Stimulated activated memory B cell treated with anti-CD40 and anti-IgM and Interleukin-4, amounts not matched to agents 10 μg/mL and 1 μg/mL and 100 μg/mL, for 72 hours (primary cell): ENCODE data around the gene NUCKS1.

Source experiments
- ATAC-seq: fragments of 150-1000 bp; cut with Tn5 transposase; 2 replicates; pipeline ENCODE4 v1.10.0; 2021
- H3K27ac Mint-ChIP-seq: one replicate; pipeline ENCODE4 v1.8.0; 2022; ENCODE audit warnings: mild to moderate bottlenecking, mixed read lengths
- H3K27me3 Mint-ChIP-seq: one replicate; pipeline ENCODE4 v1.8.0; 2022; ENCODE audit warnings: mixed read lengths
- H3K36me3 Mint-ChIP-seq: one replicate; pipeline ENCODE4 v1.8.0; 2022; ENCODE audit warnings: mixed read lengths
- H3K4me1 Mint-ChIP-seq: one replicate; pipeline ENCODE4 v1.8.0; 2022; ENCODE audit warnings: mixed read lengths
- H3K4me3 Mint-ChIP-seq: one replicate; pipeline ENCODE4 v1.8.0; 2022; ENCODE audit warnings: mild to moderate bottlenecking, moderate library complexity, mixed read lengths
- H3K9me3 Mint-ChIP-seq: one replicate; pipeline ENCODE4 v1.8.0; 2022; ENCODE audit warnings: mixed read lengths

NUCKS1 gene

DNA sequence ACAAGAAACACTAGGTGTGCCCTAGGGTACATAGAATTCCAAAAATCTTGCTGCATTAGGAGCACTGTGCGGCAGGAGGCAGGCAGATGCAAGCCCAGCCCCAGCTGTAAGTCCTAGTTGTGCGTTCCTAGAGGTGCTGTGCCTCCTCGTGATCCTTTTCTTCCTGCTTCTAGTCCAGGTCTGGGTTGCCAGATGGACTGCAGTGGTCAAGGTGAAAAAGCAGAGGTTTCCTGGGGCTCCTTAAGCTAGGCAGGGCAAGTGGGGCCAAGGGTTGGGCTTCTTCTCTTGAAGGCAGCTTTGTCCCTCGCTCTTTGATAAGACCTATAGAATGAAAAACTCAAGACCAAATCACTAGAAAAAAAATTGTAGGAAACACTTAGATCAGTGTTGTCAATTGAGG is 48.1 kb downstream of the NUCKS1 start:
- peaks cover 23% of the 10 kb centered on the region for H3K4me1 Mint-ChIP-seq
- H3K27me3 Mint-ChIP-seq: peaks cover 5% of the 10 kb centered on the region
- no peak for ATAC-seq
- H3K36me3 Mint-ChIP-seq: peaks cover 29% of the 10 kb centered on the region
- H3K9me3 Mint-ChIP-seq: no peaks in the 10 kb centered on the region
- no peak overlapping the region for H3K27ac Mint-ChIP-seq
- H3K4me3 Mint-ChIP-seq: no peak overlapping the region

DNA sequence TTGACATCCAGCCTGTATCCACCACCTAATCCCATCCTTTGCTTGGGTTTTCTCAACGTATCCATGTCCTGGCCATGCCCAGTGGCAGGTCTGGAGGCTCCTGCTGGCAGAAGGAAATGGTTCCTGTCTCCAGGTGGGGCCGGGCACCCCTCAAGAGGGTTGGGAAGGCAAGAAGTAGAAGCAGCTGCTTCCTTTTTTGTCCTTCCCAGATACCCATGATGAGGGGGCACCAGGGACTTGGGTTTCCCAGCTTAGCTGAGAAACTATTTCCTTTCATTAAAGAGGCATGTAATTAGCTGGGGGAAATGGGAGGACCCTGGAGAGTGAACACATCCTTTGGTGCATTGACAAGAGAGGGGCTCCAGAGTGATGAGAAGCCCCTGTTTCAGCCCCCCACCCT is 48.6 kb downstream of the NUCKS1 start:
- Mint-ChIP-seq H3K4me3 (no peak overlapping the region), H3K9me3 (no peaks in the 10 kb centered on the region), H3K27me3 (peaks cover 10% of the 10 kb centered on the region), H3K27ac (no peak overlapping the region), H3K4me1 (peaks cover 23% of the 10 kb centered on the region), H3K36me3 (peaks cover 30% of the 10 kb centered on the region)
- no peak for ATAC-seq

DNA sequence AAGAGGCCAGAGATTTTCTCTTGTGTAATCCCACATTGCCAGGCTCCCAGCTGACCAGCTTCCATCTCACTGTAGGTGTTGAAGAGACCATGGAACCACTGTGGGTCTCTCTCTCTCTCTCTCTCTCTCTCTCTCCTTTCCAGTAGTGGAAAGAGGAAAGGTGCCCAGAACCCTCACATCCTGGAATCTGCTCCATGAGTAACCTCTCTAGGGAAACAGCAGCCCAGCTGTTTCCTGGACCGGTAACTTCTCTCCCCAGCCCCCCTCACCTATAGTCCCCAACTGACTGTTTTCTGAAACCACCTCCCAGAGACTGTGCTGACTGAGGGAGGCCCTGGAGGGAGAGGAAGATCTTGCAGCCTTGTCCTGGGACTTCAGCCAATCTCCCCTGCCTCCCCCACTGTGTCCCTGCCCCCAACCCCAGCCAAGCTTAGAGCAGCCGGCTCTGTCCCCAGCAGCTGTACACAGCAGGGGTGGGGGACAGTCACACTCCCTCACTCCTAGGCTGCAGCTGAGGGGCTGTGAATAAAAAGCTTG is 49.0 kb downstream of the NUCKS1 start:
- no peak overlapping the region for H3K27ac Mint-ChIP-seq
- H3K27me3 Mint-ChIP-seq: peaks cover 11% of the 10 kb centered on the region
- H3K9me3 Mint-ChIP-seq: no peaks in the 10 kb centered on the region
- ATAC-seq: no peak
- peaks cover 23% of the 10 kb centered on the region for H3K4me1 Mint-ChIP-seq
- peaks cover 30% of the 10 kb centered on the region for H3K36me3 Mint-ChIP-seq
- no peak overlapping the region for H3K4me3 Mint-ChIP-seq

DNA sequence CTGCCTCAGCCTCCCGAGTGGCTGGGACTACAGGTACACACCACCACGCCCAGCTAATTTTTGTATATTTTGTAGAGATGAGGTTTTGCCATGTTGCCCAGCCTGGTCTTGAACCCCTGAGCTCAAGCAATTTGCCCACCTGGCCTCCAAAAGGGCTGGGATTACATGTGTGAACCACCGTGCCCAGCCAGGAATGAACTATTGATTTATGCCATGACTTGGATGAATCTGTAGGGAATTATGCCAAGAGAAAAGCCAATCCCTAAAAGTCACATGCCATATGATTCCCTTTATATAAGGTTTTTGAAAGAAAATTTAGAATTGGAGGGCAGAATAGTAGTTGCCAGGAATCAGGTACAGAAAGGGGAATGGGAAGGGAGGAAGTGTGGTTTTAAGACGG is 50.6 kb downstream of the NUCKS1 start:
- H3K36me3 Mint-ChIP-seq: peaks cover 22% of the 10 kb centered on the region
- ATAC-seq: no peak
- peaks cover 14% of the 10 kb centered on the region for H3K4me1 Mint-ChIP-seq
- H3K4me3 Mint-ChIP-seq: no peak overlapping the region
- no peak overlapping the region for H3K27ac Mint-ChIP-seq
- H3K9me3 Mint-ChIP-seq: no peaks in the 10 kb centered on the region
- H3K27me3 Mint-ChIP-seq: peaks cover 11% of the 10 kb centered on the region

DNA sequence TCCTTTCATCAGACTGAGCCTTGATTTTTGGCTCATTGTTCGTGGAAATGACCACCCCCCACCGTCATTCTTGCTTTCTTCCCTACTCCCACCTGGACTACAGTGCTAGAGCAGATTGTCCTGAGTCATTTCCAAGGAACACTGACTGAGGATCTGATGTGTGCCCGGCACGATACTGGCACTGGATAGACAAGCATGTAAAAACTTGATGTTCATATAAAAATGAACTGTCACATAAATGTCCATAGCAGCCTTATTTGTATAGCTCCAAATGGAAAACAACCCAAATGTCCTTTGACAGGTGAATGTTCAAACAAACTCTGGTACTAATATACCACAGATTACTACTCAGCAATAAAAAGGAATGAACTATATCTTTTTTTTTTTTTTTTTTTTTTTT is 51.1 kb downstream of the NUCKS1 start:
- Mint-ChIP-seq H3K36me3 (peaks cover 19% of the 10 kb centered on the region), H3K4me1 (peaks cover 9% of the 10 kb centered on the region), H3K27me3 (peaks cover 11% of the 10 kb centered on the region), H3K9me3 (no peaks in the 10 kb centered on the region), H3K27ac (no peak overlapping the region), H3K4me3 (no peak overlapping the region)
- no peak for ATAC-seq

DNA sequence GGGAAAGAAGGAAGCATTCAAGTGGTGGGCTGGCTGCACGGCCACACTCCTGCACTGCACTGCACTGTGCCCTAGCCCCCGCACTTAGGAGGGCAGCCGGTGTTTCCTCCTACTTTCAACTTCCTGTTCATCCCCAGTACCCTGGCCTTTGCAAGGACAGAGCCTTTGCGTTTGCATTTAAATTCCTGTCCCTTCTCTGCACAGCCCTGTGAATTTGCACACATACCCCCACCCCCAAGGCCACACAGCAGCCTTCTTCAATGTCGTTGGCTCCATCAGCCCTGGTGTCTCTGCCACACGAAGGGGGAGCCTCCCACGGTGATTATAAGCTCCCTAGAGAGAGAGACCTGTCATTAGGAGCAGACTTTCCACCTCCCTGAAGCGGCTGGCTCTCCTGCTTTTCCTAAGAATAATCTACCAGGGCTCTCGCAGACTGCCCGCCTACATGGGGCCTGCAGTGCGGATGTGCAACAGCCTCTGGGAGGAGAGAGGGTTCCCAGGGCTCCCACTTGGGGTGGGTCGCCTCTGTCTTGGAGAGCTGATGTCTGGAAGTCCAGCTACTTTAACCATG is 56.5 kb downstream of the NUCKS1 start:
- H3K27ac Mint-ChIP-seq: no peak overlapping the region
- H3K4me3 Mint-ChIP-seq: no peak overlapping the region
- H3K9me3 Mint-ChIP-seq: no peaks in the 10 kb centered on the region

DNA sequence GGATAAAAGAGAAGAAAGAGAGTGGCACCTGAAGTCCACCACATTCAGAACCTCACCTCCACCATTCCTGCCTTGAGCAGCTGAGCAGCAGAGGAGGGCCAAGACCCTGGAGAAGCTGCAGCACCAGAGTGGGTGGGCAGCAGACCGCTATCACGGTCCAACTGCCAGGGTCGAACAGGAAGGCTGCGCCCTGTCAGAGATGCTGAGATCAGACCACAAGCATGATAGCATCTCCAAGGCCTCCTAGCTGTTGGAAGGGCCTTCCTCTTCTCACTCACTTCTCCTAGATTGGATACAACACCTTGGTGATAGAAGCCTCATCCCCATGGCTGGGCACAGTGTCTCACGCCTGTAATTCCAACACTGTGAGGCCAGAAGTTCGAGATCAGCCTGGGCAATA is 57.6 kb downstream of the NUCKS1 start:
- Mint-ChIP-seq H3K27me3 (peaks cover 11% of the 10 kb centered on the region), H3K27ac (no peak overlapping the region), H3K4me3 (no peak overlapping the region), H3K4me1 (peaks cover 10% of the 10 kb centered on the region), H3K36me3 (peaks cover 7% of the 10 kb centered on the region), H3K9me3 (no peaks in the 10 kb centered on the region)
- ATAC-seq: no peak

More for the DNA sequence above, 56.5 kb downstream of the NUCKS1 start:
- peak; percentile 51 for ATAC-seq
- peaks cover 10% of the 10 kb centered on the region for H3K4me1 Mint-ChIP-seq
- peaks cover 11% of the 10 kb centered on the region for H3K27me3 Mint-ChIP-seq
- H3K36me3 Mint-ChIP-seq: peaks cover 8% of the 10 kb centered on the region

DNA sequence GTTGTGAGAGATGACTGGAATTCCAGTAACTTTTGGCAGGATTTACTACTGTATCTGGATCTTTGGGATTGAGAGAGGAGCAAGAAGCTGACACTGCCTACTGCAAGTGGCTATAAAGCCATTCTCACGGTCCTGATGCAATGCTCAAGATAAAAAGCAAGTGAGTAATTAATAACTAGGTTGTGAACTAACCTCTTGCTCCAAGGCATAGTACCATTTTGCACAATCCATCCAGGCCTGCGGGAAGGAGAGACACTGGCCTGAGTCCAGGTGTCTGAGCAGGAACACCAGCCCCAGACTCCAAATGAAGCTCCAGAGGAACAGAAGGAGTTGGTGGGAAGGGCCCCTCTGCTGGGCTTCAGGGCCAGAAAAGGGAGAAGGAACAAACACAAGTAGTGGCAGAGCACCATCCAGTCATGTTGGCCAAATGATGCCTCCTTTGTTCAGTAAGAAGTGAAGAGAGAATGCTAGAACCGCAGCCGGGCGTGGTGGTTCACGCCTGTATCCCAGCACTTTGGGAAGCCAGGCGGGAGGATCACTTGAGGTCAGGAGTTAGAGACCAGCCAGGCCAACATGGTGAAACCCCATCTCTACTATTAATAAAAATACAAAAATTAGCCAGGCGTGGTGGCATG is 59.7 kb downstream of the NUCKS1 start:
- Mint-ChIP-seq H3K27me3 (no peaks in the 10 kb centered on the region), H3K4me1 (peaks cover 10% of the 10 kb centered on the region), H3K36me3 (no peaks in the 10 kb centered on the region), H3K4me3 (no peak overlapping the region), H3K27ac (no peak overlapping the region), H3K9me3 (no peaks in the 10 kb centered on the region)
- ATAC-seq: no peak

DNA sequence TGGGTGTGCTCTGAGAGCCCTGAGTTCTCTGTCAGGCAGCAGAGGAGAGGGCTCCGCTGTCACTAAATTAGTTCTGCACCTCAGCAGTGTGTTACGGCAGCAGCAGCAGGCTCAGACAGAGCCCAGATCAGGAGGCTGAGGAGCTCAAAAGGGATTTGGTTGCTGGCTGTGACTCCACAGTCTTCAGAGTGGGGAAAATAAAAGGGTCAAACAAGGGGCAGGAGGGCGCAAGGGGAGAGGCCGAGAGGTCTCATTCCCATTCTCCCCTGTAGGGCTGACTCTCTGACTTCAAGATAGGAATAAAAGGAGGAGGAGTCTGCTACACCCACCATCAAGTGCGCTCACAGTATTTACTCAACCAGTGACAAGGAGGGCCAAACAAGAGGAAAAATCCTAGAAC is 60.5 kb downstream of the NUCKS1 start:
- ATAC-seq: no peak

DNA sequence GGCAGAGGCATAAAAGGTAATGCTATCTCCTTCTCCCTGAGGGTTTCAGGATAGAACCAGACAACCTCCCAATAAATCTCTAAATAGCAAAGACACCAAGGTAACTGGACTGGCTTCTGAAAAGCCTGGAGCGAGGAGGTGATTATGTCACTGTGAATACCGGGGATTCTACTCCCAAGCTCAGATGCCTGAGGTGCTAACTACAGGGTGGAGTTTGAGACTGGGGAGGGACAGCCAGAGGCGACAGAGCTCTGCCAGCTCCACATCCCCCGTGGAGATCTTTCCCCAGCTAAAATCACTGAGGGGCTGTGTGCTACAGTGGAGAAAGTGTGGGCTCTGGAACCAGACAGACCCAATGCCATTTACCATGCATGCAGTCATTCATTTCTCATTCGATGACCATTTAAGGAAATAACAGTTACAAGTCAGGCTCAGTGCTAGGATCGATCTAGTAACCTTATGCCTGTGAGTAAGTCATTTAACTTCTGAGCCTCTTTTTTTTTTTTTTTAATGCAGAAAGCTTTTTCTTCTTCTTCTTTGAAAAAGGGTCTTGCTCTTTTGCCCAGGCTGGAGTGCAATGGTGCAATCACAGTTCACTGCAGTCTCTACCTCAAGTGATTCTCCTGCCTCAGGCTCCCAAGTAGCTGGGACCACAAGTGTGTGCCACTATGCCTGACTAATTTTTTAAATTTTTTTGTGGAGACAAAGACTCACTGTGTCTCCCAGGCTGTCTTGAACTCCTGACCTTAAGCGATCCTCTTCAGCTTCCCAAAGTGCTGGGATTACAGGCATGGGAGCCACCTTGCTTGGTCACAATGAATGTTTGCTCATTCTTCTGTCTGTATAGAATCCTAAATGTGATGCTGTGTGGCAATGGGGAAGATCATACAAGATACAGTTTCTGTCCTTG is 61.6 kb downstream of the NUCKS1 start:
- H3K27ac Mint-ChIP-seq: no peak overlapping the region
- no peaks in the 10 kb centered on the region for H3K9me3 Mint-ChIP-seq
- H3K4me3 Mint-ChIP-seq: no peak overlapping the region
- H3K36me3 Mint-ChIP-seq: no peaks in the 10 kb centered on the region
- ATAC-seq: no peak
- no peaks in the 10 kb centered on the region for H3K27me3 Mint-ChIP-seq
- peaks cover 6% of the 10 kb centered on the region for H3K4me1 Mint-ChIP-seq

More for the DNA sequence above, 60.5 kb downstream of the NUCKS1 start:
- H3K27me3 Mint-ChIP-seq: no peaks in the 10 kb centered on the region
- H3K36me3 Mint-ChIP-seq: no peaks in the 10 kb centered on the region
- H3K27ac Mint-ChIP-seq: no peak overlapping the region
- H3K4me1 Mint-ChIP-seq: peaks cover 10% of the 10 kb centered on the region
- no peaks in the 10 kb centered on the region for H3K9me3 Mint-ChIP-seq
- H3K4me3 Mint-ChIP-seq: no peak overlapping the region

DNA sequence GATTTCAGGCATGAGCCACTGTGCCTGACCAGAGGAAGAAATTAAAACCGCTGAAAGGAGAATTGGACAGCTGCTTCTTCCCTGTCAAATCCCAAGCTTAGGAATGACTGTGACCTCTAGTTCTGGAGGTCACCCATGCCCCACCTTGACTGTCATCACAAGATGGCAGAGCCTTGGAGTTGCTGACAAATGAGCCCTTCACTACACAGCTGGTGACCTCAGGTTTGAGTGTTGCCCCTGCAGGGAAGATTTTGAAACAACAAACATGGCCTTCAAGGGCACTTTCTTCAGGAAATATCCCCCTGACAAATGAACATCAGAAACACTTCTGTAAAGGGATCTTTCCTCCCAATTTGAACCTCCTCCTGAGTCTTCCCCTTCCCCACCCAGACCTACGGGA is 62.7 kb downstream of the NUCKS1 start:
- Mint-ChIP-seq H3K9me3 (no peaks in the 10 kb centered on the region), H3K27ac (no peak overlapping the region), H3K4me1 (no peaks in the 10 kb centered on the region), H3K27me3 (no peaks in the 10 kb centered on the region), H3K4me3 (no peak overlapping the region), H3K36me3 (no peaks in the 10 kb centered on the region)
- ATAC-seq: no peak

DNA sequence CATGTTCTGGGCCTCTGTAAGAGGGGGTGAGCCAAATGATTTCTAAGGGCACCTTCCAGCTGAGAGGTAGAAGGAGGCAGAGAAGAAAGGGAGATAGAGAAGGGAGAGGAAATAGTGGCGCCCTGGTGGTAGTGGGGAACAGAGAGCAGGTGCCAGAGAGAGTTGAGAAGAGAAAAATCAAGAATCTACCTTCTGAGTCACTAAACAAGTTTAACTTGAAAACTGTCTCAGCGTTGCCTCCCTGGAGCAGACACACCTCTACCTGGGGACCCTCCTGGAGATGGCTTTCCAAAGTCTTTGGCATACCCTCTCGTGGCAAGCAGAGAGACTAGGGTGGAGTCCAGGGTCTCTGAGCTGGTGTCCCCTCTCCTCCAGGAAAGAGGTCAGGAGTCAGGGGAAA is 68.6 kb downstream of the NUCKS1 start:
- no peaks in the 10 kb centered on the region for H3K27me3 Mint-ChIP-seq
- no peak for ATAC-seq
- peaks cover 32% of the 10 kb centered on the region for H3K4me1 Mint-ChIP-seq
- no peaks in the 10 kb centered on the region for H3K36me3 Mint-ChIP-seq
- H3K27ac Mint-ChIP-seq: peak overlapping the region; percentile 83
- no peaks in the 10 kb centered on the region for H3K9me3 Mint-ChIP-seq
- peak overlapping the region; percentile 74 for H3K4me3 Mint-ChIP-seq

DNA sequence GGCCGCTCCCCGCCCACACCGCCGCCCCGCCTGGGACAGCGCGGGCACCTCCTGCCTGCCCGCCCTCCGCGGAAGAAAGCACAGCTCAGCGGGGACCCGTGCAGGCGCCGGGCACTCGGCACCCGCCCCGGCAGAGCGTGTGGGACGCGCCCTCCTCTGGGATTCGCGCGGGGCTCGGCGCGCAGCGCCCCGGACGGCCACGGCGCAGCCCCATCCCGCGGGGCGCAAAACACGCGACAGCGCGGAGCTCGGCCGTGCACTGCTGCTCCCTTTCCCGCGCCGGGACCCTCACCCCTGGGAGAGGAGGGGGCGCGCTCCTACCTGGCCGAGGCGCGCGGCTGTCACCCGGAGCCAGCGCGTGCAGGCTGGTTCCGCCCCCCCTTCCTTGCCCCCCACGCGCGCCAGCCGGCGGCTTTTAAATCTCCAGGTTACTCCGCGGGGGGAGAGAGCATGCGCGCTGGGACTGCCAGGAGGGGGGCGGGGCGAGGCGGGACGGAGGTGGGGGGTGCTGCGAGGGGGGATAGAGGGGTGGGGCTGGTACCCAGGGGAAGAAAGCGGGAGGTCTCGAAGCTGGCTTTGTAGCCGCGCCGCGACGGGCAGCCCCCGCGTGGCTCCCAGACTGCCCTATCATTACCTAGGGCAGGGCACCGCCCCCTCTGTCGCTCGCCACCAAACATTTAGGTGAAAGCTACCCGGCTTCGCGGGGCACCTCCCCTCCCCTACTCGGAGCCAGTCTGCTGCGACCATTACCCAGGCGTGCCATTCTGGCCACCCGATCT is 69.7 kb downstream of the NUCKS1 start, which contains the start of gene SLC45A3:
Gene SLC45A3, minus strand, starts transcription at position 437 of the 779 bp plus-strand sequence. CDS start 15,853 bp downstream, outside the sequence.
- H3K9me3 Mint-ChIP-seq: no peaks in the 10 kb centered on the region
- peaks cover 43% of the 10 kb centered on the region for H3K4me1 Mint-ChIP-seq
- peak; percentile 80 for ATAC-seq
- peak within 1 kb of the TSS; percentile 83 for H3K27ac Mint-ChIP-seq
- H3K4me3 Mint-ChIP-seq: peak within 1 kb of the TSS; percentile 91
- no peaks in the 10 kb centered on the region for H3K36me3 Mint-ChIP-seq
- no peaks in the 10 kb centered on the region for H3K27me3 Mint-ChIP-seq

DNA sequence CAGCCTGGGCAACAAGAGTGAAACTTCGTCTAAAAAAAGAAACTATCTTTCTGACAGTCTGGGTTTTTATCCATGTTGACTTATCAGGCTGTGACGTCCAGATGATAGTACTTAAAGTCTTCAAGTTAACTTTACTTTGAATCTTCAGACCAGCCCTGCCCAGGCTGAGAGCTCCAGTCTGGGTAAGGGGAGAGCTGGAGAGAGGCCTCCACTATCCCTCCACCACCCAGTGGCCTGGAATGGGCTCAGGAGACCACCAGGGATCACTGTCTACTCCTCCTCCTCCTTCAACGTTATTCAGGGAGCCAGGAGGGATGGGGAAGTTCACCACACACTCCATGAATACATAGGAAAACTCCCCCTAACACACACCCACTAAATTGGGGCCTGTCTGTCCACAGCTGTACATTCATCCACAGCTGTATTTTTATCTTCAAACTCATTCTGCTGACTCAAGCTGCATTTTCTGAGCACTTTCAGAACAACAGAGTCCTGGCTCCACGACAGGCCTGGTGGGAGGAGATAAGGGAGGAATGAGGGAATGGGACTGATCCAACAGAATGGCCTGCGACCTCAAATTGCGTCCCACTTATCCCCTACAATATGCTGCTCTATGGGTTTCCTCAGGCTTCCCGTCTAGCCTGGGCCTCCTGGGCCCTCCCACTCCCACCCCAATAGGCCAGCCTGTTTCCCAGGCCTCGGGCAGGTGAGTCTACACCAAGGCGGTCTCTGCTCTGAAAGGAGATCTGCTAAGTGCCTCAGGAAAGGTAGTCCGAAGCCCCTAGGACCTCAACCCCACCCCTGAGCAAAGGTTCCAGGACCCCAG is 71.5 kb downstream of the NUCKS1 start:
- H3K27ac Mint-ChIP-seq: peak overlapping the region; percentile 83
- H3K9me3 Mint-ChIP-seq: no peaks in the 10 kb centered on the region
- peaks cover 44% of the 10 kb centered on the region for H3K4me1 Mint-ChIP-seq
- peak overlapping the region; percentile 91 for H3K4me3 Mint-ChIP-seq
- H3K27me3 Mint-ChIP-seq: no peaks in the 10 kb centered on the region
- no peak for ATAC-seq
- H3K36me3 Mint-ChIP-seq: no peaks in the 10 kb centered on the region
